Stomach (tissue), 4 donors: ENCODE data around the gene P3R3URF.

Source experiments
- CTCF ChIP-seq, 7 experiments: fragments of 450-650 bp in 4 of 7; fragments of 200-600 bp in 3 of 7; sonication (generic) in 3 of 7; IDR thresholded peaks; one replicate each; pipeline ENCODE4 v1.5.1; 2016 to 2019; ENCODE audit warnings: antibody characterized with exemption in 7 of 7, control low read depth in 2 of 7, mild to moderate bottlenecking in 1 of 7
- EP300 ChIP-seq: sonication (generic); formaldehyde crosslinking; IDR thresholded peaks from one replicate; pipeline ENCODE4 v1.6.1; 2017; ENCODE audit warnings: antibody characterized with exemption
- POLR2A ChIP-seq, 4 donors: fragments of 450-650 bp; IDR thresholded peaks; one replicate each; pipeline ENCODE4 v1.6.1; 2016; ENCODE audit warnings: antibody characterized with exemption in 4 of 4, control low read depth in 2 of 4, mild to moderate bottlenecking in 1 of 4, moderate library complexity in 1 of 4
- POLR2AphosphoS5 ChIP-seq, 3 donors: sonication (generic); formaldehyde crosslinking; IDR thresholded peaks; one replicate each; pipeline ENCODE4 v1.6.1; 2016; ENCODE audit warnings: antibody characterized with exemption in 3 of 3

GRCh38 chr1:46210561-46210960 lies 34.3 kb upstream of the P3R3URF start:
- TF ChIP-seq CTCF (IDR thresholded peaks at IDR 0.05), result no peak
- no peak for TF ChIP-seq POLR2A (IDR thresholded peaks at IDR 0.05)
- TF ChIP-seq EP300, result no peak
- no peak for TF ChIP-seq POLR2AphosphoS5 (IDR thresholded peaks at IDR 0.05)
